NT2/D1 (cell line): ENCODE measurements around the gene ARIH1.

Experiments
- SUZ12 ChIP-seq: IDR thresholded peaks from 2 replicates; pipeline ENCODE4 v1.6.1; 2011; ENCODE audit not compliant: insufficient read length, insufficient read depth; ENCODE audit errors: extremely low read depth
- YY1 ChIP-seq: IDR thresholded peaks from 2 replicates; pipeline ENCODE4 v1.6.1; 2011; ENCODE audit not compliant: insufficient read length, insufficient read depth
- ZNF274 ChIP-seq: IDR thresholded peaks from 2 replicates; pipeline ENCODE4 v1.6.1; 2011; ENCODE audit warnings: mild to moderate bottlenecking, low read depth, low read length

DNA sequence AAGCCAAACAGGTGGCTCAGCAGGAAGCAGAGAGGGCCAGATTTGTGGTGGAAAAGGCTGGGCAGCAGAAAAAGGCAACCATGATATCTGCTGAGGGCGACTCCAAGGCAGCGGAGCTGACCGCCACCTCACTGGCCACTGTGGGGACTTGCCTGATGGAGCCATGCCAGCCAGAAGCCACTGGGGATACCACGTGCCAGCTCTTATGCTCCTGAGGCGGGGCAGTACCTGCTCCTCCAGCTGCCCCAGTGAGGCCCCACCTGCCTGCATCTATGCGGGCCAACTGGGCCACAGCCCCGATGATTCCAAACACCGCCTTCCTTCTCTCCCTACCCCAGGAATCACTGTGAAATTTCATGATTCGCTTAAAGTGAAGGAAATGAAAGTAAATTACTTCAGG lies 22.9 kb upstream of the ARIH1 start:
- TF ChIP-seq SUZ12 (no peak), ZNF274 (no peak), YY1 (no peak)
